Mammary epithelial cell (primary cell): ENCODE measurements around the gene SPATA3.

Experiments used
- CTCF ChIP-seq, 2 donors: IDR thresholded peaks in 1 of 2; conservative IDR thresholded peaks in 1 of 2; 2 replicates each; pipeline ENCODE4 v1.5.1; 2011 to 2012; ENCODE audit warnings: inconsistent platforms in 2 of 2, low read length in 2 of 2, mild to moderate bottlenecking in 2 of 2, control low read depth in 1 of 2, low read depth in 1 of 2; ENCODE audit not compliant: insufficient read depth in 1 of 2; ENCODE audit errors: extremely low read depth in 1 of 2
- EZH2 ChIP-seq: IDR thresholded peaks from 2 replicates; pipeline ENCODE4 v1.6.1; 2012; ENCODE audit warnings: low read length, inconsistent platforms, borderline replicate concordance

GRCh38 chr2:230953845-230954244 is 42.1 kb upstream of the SPATA3 start:
- no peak for TF ChIP-seq EZH2
- no peak for TF ChIP-seq CTCF (conservative IDR thresholded peaks at IDR 0.05 in 1 of 2, IDR thresholded peaks at IDR 0.05 in 1 of 2; ENCODE audit: extremely low read depth in 1 of 2, insufficient read depth in 1 of 2, low read depth in 1 of 2, low read length in 2 of 2)
